ENCODE results near the gene PLA2G10. TPM values are rescaled to one million over a fixed set of nuclear protein-coding genes. Genes with fewer than 3 reads are reported as not detected.
A peak's percentile ranks its signal among the peaks of the same experiment; 100 is the strongest.

Gene PLA2G10
- total and polyA plus RNA-seq, 2 of the 13 experiments (the other 11 are each of a cell fraction or from before 2014, with no cell fraction given) = not detected

- TF ChIP-seq IRF2 (CRISPR knock-in tag; IDR thresholded peaks at IDR 0.05) (peak; percentile 96), HNRNPH1 (optimal IDR thresholded peaks at IDR 0.05; ENCODE audit: low read depth, low read length) (peak; percentile 74), ZNF816 (CRISPR knock-in tag; IDR thresholded peaks at IDR 0.05; ENCODE audit: borderline replicate concordance) (peak; percentile 47; the same call in 1 of the 2 replicates), SMARCC2 (IDR thresholded peaks at IDR 0.05) (no peak), MIER2 (CRISPR knock-in tag; IDR thresholded peaks at IDR 0.05) (peak; percentile 58; the same call in 1 of the 2 replicates), POLR2AphosphoS2 (IDR thresholded peaks at IDR 0.05; ENCODE audit: low read depth, low read length) (peak; percentile 93; the same call in 1 of the 2 replicates), ZNF138 (CRISPR knock-in tag; IDR thresholded peaks at IDR 0.05; ENCODE audit: low read depth) (no peak), SNAPC2 (CRISPR knock-in tag; IDR thresholded peaks at IDR 0.05) (peak; percentile 87; the same call in 1 of the 2 replicates), GPN1 (CRISPR knock-in tag; IDR thresholded peaks at IDR 0.05; ENCODE audit: borderline replicate concordance) (no peak; the same call in 1 of the 2 replicates), ARID2 (CRISPR knock-in tag; IDR thresholded peaks at IDR 0.05; ENCODE audit: borderline replicate concordance) (peak; percentile 90; the same call in 1 of the 2 replicates), NFYB (CRISPR knock-in tag; IDR thresholded peaks at IDR 0.05) (peak; percentile 46), CBX1 (IDR thresholded peaks at IDR 0.05; ENCODE audit: low read depth) (peak; percentile 93), ZNF34 (CRISPR knock-in tag; IDR thresholded peaks at IDR 0.05; ENCODE audit: borderline replicate concordance) (no peak; the same call in none of the 2 replicates), ZFP82 (CRISPR knock-in tag; IDR thresholded peaks at IDR 0.05; ENCODE audit: borderline replicate concordance) (no peak; the same call in 1 of the 2 replicates), POLR2AphosphoS5 (IDR thresholded peaks at IDR 0.05; ENCODE audit: low read depth, low read length) (peak; percentile 100), CC2D1A (CRISPR knock-in tag; IDR thresholded peaks at IDR 0.05) (no peak), ZC3H13 (CRISPR knock-in tag; IDR thresholded peaks at IDR 0.05) (peak; percentile 66; the same call in 1 of the 2 replicates), NR1H2 (CRISPR knock-in tag; IDR thresholded peaks at IDR 0.05; ENCODE audit: borderline replicate concordance, low read depth) (no peak; the same call in 1 of the 2 replicates), IKZF4 (CRISPR knock-in tag; IDR thresholded peaks at IDR 0.05; ENCODE audit: borderline replicate concordance, low read depth, not compliant biosample characterization) (peak; percentile 48), KDM2A (CRISPR knock-in tag; IDR thresholded peaks at IDR 0.05; ENCODE audit: borderline replicate concordance, low read depth) (peak; percentile 93), JUN (CRISPR knock-in tag; IDR thresholded peaks at IDR 0.05) (no peak), RFX1 (IDR thresholded peaks at IDR 0.05) (no peak; the same call in 1 of the 2 replicates), EHMT2 (IDR thresholded peaks at IDR 0.05; ENCODE audit: borderline replicate concordance, low read depth, low read length) (no peak), ZNF549 (CRISPR knock-in tag; IDR thresholded peaks at IDR 0.05) (no peak), THYN1 (CRISPR knock-in tag; IDR thresholded peaks at IDR 0.05; ENCODE audit: borderline replicate concordance, low read depth) (no peak), ZNF382 (CRISPR knock-in tag; IDR thresholded peaks at IDR 0.05; ENCODE audit: borderline replicate concordance) (no peak)
- TF ChIP-seq, protein P1, sequence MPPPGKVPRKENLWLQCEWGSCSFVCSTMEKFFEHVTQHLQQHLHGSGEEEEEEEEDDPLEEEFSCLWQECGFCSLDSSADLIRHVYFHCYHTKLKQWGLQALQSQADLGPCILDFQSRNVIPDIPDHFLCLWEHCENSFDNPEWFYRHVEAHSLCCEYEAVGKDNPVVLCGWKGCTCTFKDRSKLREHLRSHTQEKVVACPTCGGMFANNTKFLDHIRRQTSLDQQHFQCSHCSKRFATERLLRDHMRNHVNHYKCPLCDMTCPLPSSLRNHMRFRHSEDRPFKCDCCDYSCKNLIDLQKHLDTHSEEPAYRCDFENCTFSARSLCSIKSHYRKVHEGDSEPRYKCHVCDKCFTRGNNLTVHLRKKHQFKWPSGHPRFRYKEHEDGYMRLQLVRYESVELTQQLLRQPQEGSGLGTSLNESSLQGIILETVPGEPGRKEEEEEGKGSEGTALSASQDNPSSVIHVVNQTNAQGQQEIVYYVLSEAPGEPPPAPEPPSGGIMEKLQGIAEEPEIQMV (CRISPR knock-in tag; IDR thresholded peaks at IDR 0.05; ENCODE audit: low read depth) = peak; percentile 79
Observed at GRCh38 chr16:14632693-14633569, 61.2 kb downstream of the PLA2G10 start, which contains the start of gene BFAR (continued).

Measured in HepG2 (cell line).